T-cell (primary cell): ENCODE data around the gene CADM2. TPM values are rescaled to one million over a fixed set of nuclear protein-coding genes. Genes with fewer than 3 reads are reported as not detected.
A peak's percentile ranks its signal among the peaks of the same experiment; 100 is the strongest.

Experiments used
- ATAC-seq, 4 experiments: fragments of 200-7000 bp in 3 of 4; fragments of 150-1000 bp in 1 of 4; cut with Tn5 transposase; replicated peaks in 1 of 4; 1 replicate in 3 of 4; 2 replicates in 1 of 4; pipeline ENCODE4 v1.10.0; 2021; ENCODE audit warnings: moderate library complexity in 3 of 4, mild to moderate bottlenecking in 2 of 4, moderate number of reproducible peaks in 1 of 4
- CTCF ChIA-PET, 2 donors: fragments of 300-600 bp; sonication (Branson Sonifier 250); formaldehyde crosslinking; loops; one replicate each; lab custom pipeline; 2022; ENCODE audit warnings: antibody characterized with exemption in 2 of 2; lab: Charles Lee
- POLR2A ChIA-PET, 2 donors: fragments of 300-600 bp; sonication (Branson Sonifier 250); formaldehyde crosslinking; loops; one replicate each; lab custom pipeline; 2022; ENCODE audit warnings: antibody characterized with exemption in 2 of 2; lab: Charles Lee
- DNase-seq, 35 experiments: peaks; one replicate each; pipeline versions ENCODE4 v3.0.0 to v3.0.0-alpha.2; 2013 to 2023
- H3K27ac ChIP-seq: one replicate; pipeline ENCODE4 v1.5.1; 2013; ENCODE audit warnings: low read length
- H3K27me3 ChIP-seq, 2 experiments: replicated peaks in 1 of 2; 1 replicate in 1 of 2; 2 replicates in 1 of 2; pipeline versions ENCODE4 v1.6.1 to v1.7.0; 2013; ENCODE audit warnings: low read length in 1 of 2, mixed read lengths in 1 of 2; ENCODE audit not compliant: control insufficient read depth in 2 of 2, insufficient read depth in 2 of 2; ENCODE audit errors: extremely low read depth in 1 of 2
- H3K36me3 ChIP-seq, 2 donors: 1 replicate in 1 of 2; 2 replicates in 1 of 2; pipeline versions ENCODE4 v1.6.1 to v1.7.0; 2013; ENCODE audit warnings: low read length in 1 of 2; ENCODE audit not compliant: control insufficient read depth in 2 of 2, insufficient read depth in 1 of 2; ENCODE audit errors: extremely low read depth in 1 of 2
- H3K4me1 ChIP-seq, 2 experiments: 1 replicate in 1 of 2; 2 replicates in 1 of 2; pipeline versions ENCODE4 v1.6.1 to v1.7.0; 2013; ENCODE audit warnings: low read length in 2 of 2, mixed read lengths in 1 of 2; ENCODE audit not compliant: insufficient read depth in 2 of 2, control insufficient read depth in 1 of 2; ENCODE audit errors: extremely low read depth in 1 of 2
- H3K4me3 ChIP-seq, 2 donors: 1 replicate in 1 of 2; 2 replicates in 1 of 2; pipeline versions ENCODE4 v1.5.1 to v1.7.0; 2013; ENCODE audit warnings: mild to moderate bottlenecking in 2 of 2, low read length in 1 of 2, moderate library complexity in 1 of 2; ENCODE audit not compliant: control insufficient read depth in 1 of 2; ENCODE audit errors: extremely low read depth in 1 of 2
- H3K9me3 ChIP-seq: 2 replicates; pipeline ENCODE4 v1.7.0; 2013
- H3K27ac Mint-ChIP-seq, 2 donors: one replicate each; pipeline ENCODE4 v1.8.0; 2020 to 2021; ENCODE audit warnings: mild to moderate bottlenecking in 2 of 2, mixed read lengths in 2 of 2
- H3K27me3 Mint-ChIP-seq, 2 donors: one replicate each; pipeline ENCODE4 v1.8.0; 2021 to 2022; ENCODE audit warnings: mixed read lengths in 2 of 2
- H3K36me3 Mint-ChIP-seq: one replicate; pipeline ENCODE4 v1.8.0; 2021; ENCODE audit warnings: mixed read lengths
- H3K4me1 Mint-ChIP-seq, 3 donors: one replicate each; pipeline ENCODE4 v1.8.0; 2020 to 2022; ENCODE audit warnings: mixed read lengths in 3 of 3, mild to moderate bottlenecking in 1 of 3
- H3K4me3 Mint-ChIP-seq, 3 donors: one replicate each; pipeline ENCODE4 v1.8.0; 2020 to 2022; ENCODE audit warnings: mild to moderate bottlenecking in 3 of 3, mixed read lengths in 3 of 3, moderate library complexity in 3 of 3
- H3K9me3 Mint-ChIP-seq, 3 donors: one replicate each; pipeline ENCODE4 v1.8.0; 2020 to 2022; ENCODE audit warnings: mixed read lengths in 3 of 3
- WGBS: methylation state at CpG from one replicate; pipeline ENCODE4 v1.1.5; 2013; ENCODE audit warnings: missing lambda C conversion rate; ENCODE audit not compliant: insufficient coverage; 5-methylcytosine and 5-hydroxymethylcytosine counted together
- total RNA-seq, 35 experiments: library from RNA in 6 of 35; stranded (reverse) in 6 of 35; fragments of 120-200 nt in 1 of 35; gene quantifications; one replicate each; pipeline versions ENCODE4 v1.2.1 to v1.2.4 and lab custom pipeline; 2013 to 2026

CADM2 gene
- total RNA-seq, 5 donors from 2014 or later (not counting 1 experiment from before 2014, with no cell fraction given) = 0.23 to 0.25 TPM; not detected in 3

GRCh38 chr3:85533586-85533985, 574.8 kb downstream of the CADM2 start:
- ChIA-PET POLR2A (no interaction called here), CTCF (interaction anchor here in 1 of 2 donors (0.6 kb wide), 1 partner anchor 1171 kb away, joined by 3 read pairs; no protein-coding TSS in a partner anchor)
- Histone ChIP-seq H3K9me3 (no peaks in the 10 kb centered on the region), H3K36me3 (no peaks in the 10 kb centered on the region), H3K27me3 (no peaks in the 10 kb centered on the region), H3K4me1 (no peaks in the 10 kb centered on the region), H3K4me3 (no peak overlapping the region), H3K27ac (no peak overlapping the region)
- ATAC-seq (no peak), DNase-seq (no peak)
- Mint-ChIP-seq H3K27ac (no peak overlapping the region), H3K9me3 (peaks cover 10 to 11% (median 11%) of the 10 kb centered on the region in 3 donors), H3K27me3 (no peaks in the 10 kb centered on the region), H3K4me3 (no peak overlapping the region), H3K36me3 (no peaks in the 10 kb centered on the region), H3K4me1 (no peaks in the 10 kb centered on the region)
- WGBS = 33% methylated on average over 1 of the region's 2 CpGs

- H3K4me1 Mint-ChIP-seq = no peaks in the 10 kb centered on the region
- H3K9me3 Mint-ChIP-seq = peaks cover 4 to 12% (median 5%) of the 10 kb centered on the region in 3 donors
- CTCF ChIA-PET = no interaction called here
- H3K4me3 ChIP-seq = no peak overlapping the region
- H3K36me3 Mint-ChIP-seq = no peaks in the 10 kb centered on the region
- H3K9me3 ChIP-seq = no peaks in the 10 kb centered on the region
- POLR2A ChIA-PET = no interaction called here
- no peaks in the 10 kb centered on the region for H3K4me1 ChIP-seq
- no peaks in the 10 kb centered on the region for H3K27me3 Mint-ChIP-seq
- H3K27me3 ChIP-seq = no peaks in the 10 kb centered on the region
- no peaks in the 10 kb centered on the region for H3K36me3 ChIP-seq
- H3K27ac ChIP-seq = no peak overlapping the region
- 39% methylated on average over 2 of the region's 2 CpGs for WGBS
- no peak overlapping the region for H3K27ac Mint-ChIP-seq
- ATAC-seq (no peak), DNase-seq (no peak)
- H3K4me3 Mint-ChIP-seq = no peak overlapping the region
These were observed 576.7 kb downstream of the CADM2 start for GRCh38 chr3:85535517-85535916.

GRCh38 chr3:85539232-85539631, 580.4 kb downstream of the CADM2 start:
- Mint-ChIP-seq H3K27me3 (no peaks in the 10 kb centered on the region), H3K9me3 (peaks cover 0 to 12% (median 0%) of the 10 kb centered on the region in 3 donors), H3K4me1 (no peaks in the 10 kb centered on the region), H3K27ac (no peak overlapping the region), H3K36me3 (no peaks in the 10 kb centered on the region), H3K4me3 (no peak overlapping the region)
- DNase-seq (no peak), ATAC-seq (no peak)
- CTCF ChIA-PET = no interaction called here
- Histone ChIP-seq H3K27ac (no peak overlapping the region), H3K4me1 (no peaks in the 10 kb centered on the region), H3K27me3 (no peaks in the 10 kb centered on the region), H3K9me3 (no peaks in the 10 kb centered on the region), H3K4me3 (no peak overlapping the region), H3K36me3 (no peaks in the 10 kb centered on the region)
- WGBS = no CpG with 5 or more reads among the region's 1 CpG
- POLR2A ChIA-PET = no interaction called here

- Mint-ChIP-seq H3K4me3 (no peak overlapping the region), H3K4me1 (no peaks in the 10 kb centered on the region), H3K36me3 (no peaks in the 10 kb centered on the region), H3K27ac (no peak overlapping the region), H3K27me3 (no peaks in the 10 kb centered on the region), H3K9me3 (peaks cover 0 to 4% (median 3%) of the 10 kb centered on the region in 3 donors)
- DNase-seq (no peak), ATAC-seq (no peak)
- Histone ChIP-seq H3K4me3 (no peak overlapping the region), H3K9me3 (no peaks in the 10 kb centered on the region), H3K36me3 (no peaks in the 10 kb centered on the region), H3K27me3 (no peaks in the 10 kb centered on the region), H3K4me1 (no peaks in the 10 kb centered on the region), H3K27ac (no peak overlapping the region)
- ChIA-PET POLR2A (interaction anchor here in 1 of 2 donors (0.6 kb wide), 1 partner anchor 116 kb away, joined by 3 read pairs; no protein-coding TSS in a partner anchor), CTCF (no interaction called here)
- WGBS = 68% methylated on average over 6 of the region's 10 CpGs
These were observed 595.4 kb downstream of the CADM2 start for GRCh38 chr3:85554153-85554552.

- H3K27ac Mint-ChIP-seq = no peak overlapping the region
- no peaks in the 10 kb centered on the region for H3K4me1 Mint-ChIP-seq
- H3K9me3 ChIP-seq = no peaks in the 10 kb centered on the region
- DNase-seq = no peak
- no peaks in the 10 kb centered on the region for H3K27me3 ChIP-seq
- no peaks in the 10 kb centered on the region for H3K27me3 Mint-ChIP-seq
- ChIA-PET CTCF (no interaction called here), POLR2A (no interaction called here)
- no peak for ATAC-seq
- H3K36me3 Mint-ChIP-seq = no peaks in the 10 kb centered on the region
- no peak overlapping the region for H3K27ac ChIP-seq
- H3K4me1 ChIP-seq = no peaks in the 10 kb centered on the region
- WGBS = 88% methylated on average over 4 of the region's 7 CpGs
- H3K4me3 Mint-ChIP-seq = no peak overlapping the region
- H3K36me3 ChIP-seq = no peaks in the 10 kb centered on the region
- H3K4me3 ChIP-seq = no peak overlapping the region
- H3K9me3 Mint-ChIP-seq = peaks cover 0 to 2% (median 0%) of the 10 kb centered on the region in 3 donors
These were observed 601.4 kb downstream of the CADM2 start for GRCh38 chr3:85560088-85560785.

GRCh38 chr3:85567071-85567676, 608.4 kb downstream of the CADM2 start:
- ATAC-seq = no peak
- Mint-ChIP-seq H3K4me1 (no peaks in the 10 kb centered on the region), H3K9me3 (peaks cover 0 to 1% (median 0%) of the 10 kb centered on the region in 3 donors), H3K36me3 (no peaks in the 10 kb centered on the region), H3K4me3 (no peak overlapping the region), H3K27me3 (no peaks in the 10 kb centered on the region), H3K27ac (no peak overlapping the region)
- Histone ChIP-seq H3K27me3 (no peaks in the 10 kb centered on the region), H3K4me3 (no peak overlapping the region), H3K36me3 (no peaks in the 10 kb centered on the region), H3K4me1 (no peaks in the 10 kb centered on the region), H3K27ac (no peak overlapping the region), H3K9me3 (no peaks in the 10 kb centered on the region)
- peak in 2 of 35 experiments; percentile 5 to 28 for DNase-seq
- POLR2A ChIA-PET = no interaction called here
- CTCF ChIA-PET = interaction anchor here in 1 of 2 donors (0.6 kb wide), 1 partner anchor 248 kb away, joined by 3 read pairs; no protein-coding TSS in a partner anchor
- no CpG with 5 or more reads among the region's 5 CpGs for WGBS
